GM12865 (cell line): ENCODE data around the gene PGS1.

Experiments
- DNase-seq: peaks from one replicate; pipeline ENCODE4 v3.0.0; 2010; ENCODE audit warnings: low read depth
- H3K4me3 ChIP-seq: 2 replicates; pipeline ENCODE4 v1.5.1; 2011; ENCODE audit warnings: mild to moderate bottlenecking, low read depth, low read length, control low read depth
- CTCF ChIP-seq: IDR thresholded peaks from 2 replicates; pipeline ENCODE4 v1.5.1; 2011; ENCODE audit warnings: low read length, control low read depth, low read depth, inconsistent platforms; ENCODE audit not compliant: insufficient read depth; ENCODE audit errors: missing control alignments

PGS1 gene

GRCh38 chr17:78432226-78433012 lies 54.0 kb downstream of the PGS1 start:
- DNase-seq, result no peak
- no peak for TF ChIP-seq CTCF
- H3K4me3 ChIP-seq, result no peak overlapping the region

DNA sequence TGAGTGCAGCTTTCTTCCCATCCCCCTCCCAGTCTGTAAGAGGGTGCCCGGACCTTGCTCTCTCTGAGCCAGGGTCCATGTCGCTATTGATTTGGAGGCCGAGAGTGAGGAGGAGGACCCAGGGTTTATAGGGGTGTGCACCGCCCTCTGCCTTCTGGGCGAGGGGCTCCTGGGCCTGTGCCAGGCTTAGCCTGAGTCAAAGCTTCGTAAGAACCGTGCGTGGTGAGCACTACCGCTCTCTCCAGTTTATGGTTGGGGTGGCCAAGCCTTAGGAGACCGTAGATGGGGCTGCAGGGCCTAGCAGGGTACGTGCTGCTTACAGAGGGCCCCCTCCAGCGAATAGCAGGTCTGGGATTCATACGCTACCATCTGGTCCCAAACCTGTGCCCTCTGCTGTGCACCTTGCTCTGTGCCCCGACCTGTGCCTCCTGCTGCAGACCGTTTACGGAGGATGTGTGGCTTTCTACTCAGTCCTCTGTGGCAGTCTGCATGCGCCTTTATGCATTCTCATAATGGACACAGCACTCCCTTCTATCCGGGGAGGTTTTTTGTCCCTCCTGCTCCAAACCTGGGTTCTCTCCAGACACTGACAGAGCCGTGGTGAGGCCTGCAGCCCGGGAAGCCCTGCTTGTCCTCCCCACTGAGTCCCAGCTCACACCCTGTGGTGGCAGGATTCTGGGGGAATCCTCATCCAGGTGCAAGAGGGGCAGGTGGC lies 54.7 kb downstream of the PGS1 start:
- no peak for TF ChIP-seq CTCF
- no peak for DNase-seq
- no peak overlapping the region for H3K4me3 ChIP-seq

DNA sequence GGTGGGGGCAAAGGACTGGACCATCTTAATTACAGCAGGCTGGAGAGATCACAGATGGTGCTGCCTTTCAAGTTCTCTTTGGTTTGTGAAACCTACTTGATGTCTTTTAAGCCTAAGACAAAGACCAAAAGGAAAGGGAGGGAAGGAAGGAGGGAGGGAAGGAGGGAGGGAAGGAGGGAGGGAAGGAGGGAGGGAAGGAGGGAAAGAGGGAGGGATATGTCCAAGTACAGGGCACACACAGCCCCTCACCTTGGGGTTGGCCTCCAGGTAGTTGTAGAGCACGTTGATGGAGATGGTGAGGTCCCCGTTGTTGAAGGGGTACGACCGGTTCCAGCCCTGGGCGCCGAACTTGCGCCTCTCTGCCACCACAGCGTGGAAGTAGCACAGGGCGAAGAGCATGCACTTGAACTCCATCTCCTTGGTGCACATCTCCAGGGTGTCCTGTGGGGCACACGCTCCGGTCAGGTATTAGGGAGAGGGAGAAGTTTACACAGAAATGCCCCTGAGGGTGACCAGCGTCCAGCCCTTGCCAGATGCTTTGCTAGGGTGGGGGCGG lies 55.4 kb downstream of the PGS1 start:
- DNase-seq, result no peak
- no peak overlapping the region for H3K4me3 ChIP-seq
- TF ChIP-seq CTCF, result no peak

DNA sequence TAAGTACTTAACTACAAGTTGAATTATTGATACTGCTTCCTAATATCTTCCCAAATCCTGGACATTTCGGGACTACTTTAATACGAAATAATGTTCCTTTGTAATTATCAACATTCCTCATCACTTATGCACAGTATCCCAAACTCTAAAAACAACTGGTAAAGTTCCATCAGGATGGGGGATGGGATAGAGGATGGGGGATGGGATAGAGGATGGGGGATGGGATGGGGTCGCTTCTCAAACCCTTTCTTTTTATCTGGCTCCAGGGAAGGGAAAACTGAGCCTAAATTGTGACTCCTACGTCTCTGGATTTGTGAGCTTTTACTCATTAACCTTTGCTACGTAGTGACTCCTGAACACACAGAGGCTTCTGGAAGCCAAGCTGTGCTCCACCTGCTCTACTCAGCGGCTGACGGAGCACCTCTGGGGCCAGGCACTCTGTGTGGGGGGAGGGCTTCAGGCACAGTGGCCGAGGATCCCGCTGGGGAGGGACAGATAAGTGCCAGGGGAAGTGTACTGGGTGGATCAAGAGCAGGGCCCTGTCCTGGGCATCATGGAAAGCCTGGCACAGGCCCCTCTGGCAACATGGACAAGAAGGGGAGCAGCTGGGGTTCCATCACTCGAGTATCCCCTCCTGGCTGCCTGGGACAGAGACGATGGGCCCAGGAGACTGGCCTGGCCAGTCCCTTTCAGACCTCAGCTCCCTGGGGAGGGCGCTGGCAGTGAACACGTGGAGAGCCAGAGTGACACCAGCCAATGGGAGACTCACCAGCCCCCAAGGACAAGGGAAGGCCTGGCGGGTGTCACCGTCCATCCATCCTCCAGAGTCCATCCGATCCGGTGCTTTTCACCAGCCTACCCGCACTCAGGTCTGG lies 56.2 kb downstream of the PGS1 start:
- H3K4me3 ChIP-seq, result no peak overlapping the region
- TF ChIP-seq CTCF, result no peak
- DNase-seq, result no peak

DNA sequence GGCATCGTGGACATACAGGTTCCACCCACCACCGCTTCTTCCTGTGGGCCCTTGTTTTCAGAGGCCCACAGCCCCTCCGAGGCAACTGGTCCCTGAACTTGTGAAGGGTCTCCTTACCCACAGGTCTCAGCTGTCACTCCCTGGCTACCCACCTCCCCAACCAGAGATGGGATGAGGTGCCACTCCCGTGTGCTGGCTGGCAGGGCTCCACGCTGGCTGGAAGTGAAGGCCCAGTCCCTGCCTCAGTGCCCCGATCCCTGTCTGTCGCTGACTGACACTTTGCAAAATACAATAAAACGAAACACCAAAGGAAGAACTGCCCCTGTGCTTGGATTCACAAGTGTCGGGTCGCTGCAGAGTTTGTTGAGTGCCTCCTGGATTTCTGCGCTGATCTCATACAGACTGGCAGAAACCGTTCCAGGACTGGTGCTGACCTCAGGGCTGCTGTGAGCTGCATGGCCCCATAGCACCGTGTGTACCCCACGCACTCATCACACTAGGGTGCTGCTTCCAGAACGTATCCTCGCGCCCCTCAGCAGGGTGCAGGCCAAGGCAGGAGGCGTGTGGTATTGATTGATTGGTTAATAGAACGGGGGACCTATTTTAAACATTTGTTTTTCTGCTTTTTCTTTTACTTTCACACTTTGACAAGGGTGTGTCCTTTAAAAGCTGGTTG lies 57.0 kb downstream of the PGS1 start:
- TF ChIP-seq CTCF, result no peak
- DNase-seq, result no peak
- H3K4me3 ChIP-seq, result no peak overlapping the region

- no peak overlapping the region for H3K4me3 ChIP-seq
- no peak for TF ChIP-seq CTCF
- no peak for DNase-seq
Measured at GRCh38 chr17:78437508-78438169, 59.2 kb downstream of the PGS1 start.
